ENCODE data around the gene ADCY2.

ADCY2 gene

GRCh38 chr5:7518947-7519560 is 123.1 kb downstream of the ADCY2 start:
- Histone ChIP-seq H3K4me3 (ENCODE audit: low read depth in 1 of 5, low read length in 5 of 5) (no peak overlapping the region), H3K4me1 (ENCODE audit: control insufficient read depth in 5 of 5, insufficient read depth in 5 of 5, low read length in 5 of 5) (no peaks in the 10 kb centered on the region), H3K27me3 (ENCODE audit: control insufficient read depth in 5 of 5, insufficient read depth in 4 of 5, low read length in 5 of 5) (no peaks in the 10 kb centered on the region), H3K27ac (ENCODE audit: low read depth, low read length) (no peak overlapping the region), H3K9me3 (ENCODE audit: control insufficient read depth in 5 of 5, low read length in 5 of 5) (no peaks in the 10 kb centered on the region), H3K36me3 (ENCODE audit: control insufficient read depth in 5 of 5, insufficient read depth in 5 of 5, low read length in 5 of 5) (no peaks in the 10 kb centered on the region), H3K9ac (ENCODE audit: low read length in 5 of 5) (no peak overlapping the region)

GRCh38 chr5:7519564-7519963 is 123.6 kb downstream of the ADCY2 start:
- no peaks in the 10 kb centered on the region for H3K9me3 ChIP-seq (ENCODE audit: control insufficient read depth in 5 of 5, low read length in 5 of 5)
- H3K4me1 ChIP-seq (ENCODE audit: control insufficient read depth in 5 of 5, insufficient read depth in 5 of 5, low read length in 5 of 5) = no peaks in the 10 kb centered on the region
- no peak overlapping the region for H3K9ac ChIP-seq (ENCODE audit: low read length in 5 of 5)
- no peaks in the 10 kb centered on the region for H3K27me3 ChIP-seq (ENCODE audit: control insufficient read depth in 5 of 5, insufficient read depth in 4 of 5, low read length in 5 of 5)
- no peak overlapping the region for H3K27ac ChIP-seq (ENCODE audit: low read depth, low read length)
- H3K36me3 ChIP-seq (ENCODE audit: control insufficient read depth in 5 of 5, insufficient read depth in 5 of 5, low read length in 5 of 5) = no peaks in the 10 kb centered on the region
- H3K4me3 ChIP-seq (ENCODE audit: low read depth in 1 of 5, low read length in 5 of 5) = no peak overlapping the region

- H3K9ac ChIP-seq (ENCODE audit: low read length in 5 of 5) = no peak overlapping the region
Observed at GRCh38 chr5:7529880-7530279, 133.9 kb downstream of the ADCY2 start.

DNA sequence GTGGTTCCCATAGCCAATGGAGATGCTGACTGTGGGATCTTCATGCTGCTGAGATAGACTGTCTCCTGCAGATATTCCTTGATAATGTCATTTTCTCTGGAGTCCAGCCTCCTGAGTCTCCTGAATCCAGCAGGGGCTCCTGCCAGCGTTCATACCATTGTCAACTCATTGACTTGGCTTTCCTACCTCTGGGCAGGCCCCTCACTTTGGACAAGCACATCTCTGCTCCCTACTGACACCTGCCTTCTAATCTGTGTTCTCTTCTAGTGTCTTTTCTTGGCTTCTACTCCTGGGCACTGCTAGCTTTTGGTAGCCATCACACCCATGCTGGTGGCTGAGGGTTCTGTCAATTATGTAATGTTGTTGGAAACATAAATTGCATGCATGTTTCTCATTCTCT is 138.0 kb downstream of the ADCY2 start:
- Histone ChIP-seq H3K36me3 (ENCODE audit: control insufficient read depth in 5 of 5, insufficient read depth in 5 of 5, low read length in 5 of 5) (no peaks in the 10 kb centered on the region), H3K27ac (ENCODE audit: low read depth, low read length) (no peak overlapping the region), H3K4me1 (ENCODE audit: control insufficient read depth in 5 of 5, insufficient read depth in 5 of 5, low read length in 5 of 5) (no peaks in the 10 kb centered on the region), H3K27me3 (ENCODE audit: control insufficient read depth in 5 of 5, insufficient read depth in 4 of 5, low read length in 5 of 5) (no peaks in the 10 kb centered on the region), H3K9ac (ENCODE audit: low read length in 5 of 5) (no peak overlapping the region), H3K9me3 (ENCODE audit: control insufficient read depth in 5 of 5, low read length in 5 of 5) (peaks cover 0 to 4% (median 0%) of the 10 kb centered on the region in 5 donors), H3K4me3 (ENCODE audit: low read depth in 1 of 5, low read length in 5 of 5) (no peak overlapping the region)

More at GRCh38 chr5:7529880-7530279, 133.9 kb downstream of the ADCY2 start:
- Histone ChIP-seq H3K4me3 (ENCODE audit: low read depth in 1 of 5, low read length in 5 of 5) (no peak overlapping the region), H3K9me3 (ENCODE audit: control insufficient read depth in 5 of 5, low read length in 5 of 5) (peaks cover 0 to 4% (median 0%) of the 10 kb centered on the region in 5 donors), H3K36me3 (ENCODE audit: control insufficient read depth in 5 of 5, insufficient read depth in 5 of 5, low read length in 5 of 5) (no peaks in the 10 kb centered on the region), H3K4me1 (ENCODE audit: control insufficient read depth in 5 of 5, insufficient read depth in 5 of 5, low read length in 5 of 5) (no peaks in the 10 kb centered on the region), H3K27me3 (ENCODE audit: control insufficient read depth in 5 of 5, insufficient read depth in 4 of 5, low read length in 5 of 5) (no peaks in the 10 kb centered on the region), H3K27ac (ENCODE audit: low read depth, low read length) (no peak overlapping the region)

GRCh38 chr5:7534505-7534904 is 138.6 kb downstream of the ADCY2 start:
- no peaks in the 10 kb centered on the region for H3K36me3 ChIP-seq (ENCODE audit: control insufficient read depth in 5 of 5, insufficient read depth in 5 of 5, low read length in 5 of 5)
- no peak overlapping the region for H3K9ac ChIP-seq (ENCODE audit: low read length in 5 of 5)
- no peaks in the 10 kb centered on the region for H3K27me3 ChIP-seq (ENCODE audit: control insufficient read depth in 5 of 5, insufficient read depth in 4 of 5, low read length in 5 of 5)
- H3K27ac ChIP-seq (ENCODE audit: low read depth, low read length) = no peak overlapping the region
- H3K4me1 ChIP-seq (ENCODE audit: control insufficient read depth in 5 of 5, insufficient read depth in 5 of 5, low read length in 5 of 5) = no peaks in the 10 kb centered on the region
- no peak overlapping the region for H3K4me3 ChIP-seq (ENCODE audit: low read depth in 1 of 5, low read length in 5 of 5)
- H3K9me3 ChIP-seq (ENCODE audit: control insufficient read depth in 5 of 5, low read length in 5 of 5) = peaks cover 0 to 4% (median 0%) of the 10 kb centered on the region in 5 donors

- Histone ChIP-seq H3K9me3 (ENCODE audit: control insufficient read depth in 5 of 5, low read length in 5 of 5) (no peaks in the 10 kb centered on the region), H3K36me3 (ENCODE audit: control insufficient read depth in 5 of 5, insufficient read depth in 5 of 5, low read length in 5 of 5) (no peaks in the 10 kb centered on the region), H3K4me1 (ENCODE audit: control insufficient read depth in 5 of 5, insufficient read depth in 5 of 5, low read length in 5 of 5) (no peaks in the 10 kb centered on the region), H3K27me3 (ENCODE audit: control insufficient read depth in 5 of 5, insufficient read depth in 4 of 5, low read length in 5 of 5) (no peaks in the 10 kb centered on the region), H3K4me3 (ENCODE audit: low read depth in 1 of 5, low read length in 5 of 5) (no peak overlapping the region), H3K27ac (ENCODE audit: low read depth, low read length) (no peak overlapping the region), H3K9ac (ENCODE audit: low read length in 5 of 5) (no peak overlapping the region)
Observed at GRCh38 chr5:7537573-7537972, 141.6 kb downstream of the ADCY2 start.

DNA sequence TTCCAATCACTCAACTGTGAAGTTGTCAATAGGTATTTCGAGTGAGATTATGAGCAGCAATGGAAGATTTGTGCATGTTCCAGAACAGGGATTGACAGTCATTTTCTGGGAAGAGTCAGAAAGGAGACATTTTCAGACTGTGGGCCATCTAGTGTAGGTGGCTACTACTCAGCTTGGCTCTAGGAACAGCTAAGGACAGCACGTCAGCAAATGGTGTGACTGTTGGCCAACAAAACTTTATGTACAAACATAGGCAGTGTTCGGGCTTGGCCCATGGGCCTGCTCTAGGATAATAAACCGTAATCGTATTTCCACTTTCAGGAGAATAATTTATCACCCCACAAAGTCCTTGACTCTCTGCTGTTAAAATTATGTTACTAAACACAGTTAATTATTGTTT is 143.6 kb downstream of the ADCY2 start:
- Histone ChIP-seq H3K27me3 (ENCODE audit: control insufficient read depth in 5 of 5, insufficient read depth in 4 of 5, low read length in 5 of 5) (no peaks in the 10 kb centered on the region), H3K27ac (ENCODE audit: low read depth, low read length) (no peak overlapping the region), H3K9ac (ENCODE audit: low read length in 5 of 5) (no peak overlapping the region), H3K9me3 (ENCODE audit: control insufficient read depth in 5 of 5, low read length in 5 of 5) (no peaks in the 10 kb centered on the region), H3K36me3 (ENCODE audit: control insufficient read depth in 5 of 5, insufficient read depth in 5 of 5, low read length in 5 of 5) (no peaks in the 10 kb centered on the region), H3K4me1 (ENCODE audit: control insufficient read depth in 5 of 5, insufficient read depth in 5 of 5, low read length in 5 of 5) (no peaks in the 10 kb centered on the region), H3K4me3 (ENCODE audit: low read depth in 1 of 5, low read length in 5 of 5) (no peak overlapping the region)

DNA sequence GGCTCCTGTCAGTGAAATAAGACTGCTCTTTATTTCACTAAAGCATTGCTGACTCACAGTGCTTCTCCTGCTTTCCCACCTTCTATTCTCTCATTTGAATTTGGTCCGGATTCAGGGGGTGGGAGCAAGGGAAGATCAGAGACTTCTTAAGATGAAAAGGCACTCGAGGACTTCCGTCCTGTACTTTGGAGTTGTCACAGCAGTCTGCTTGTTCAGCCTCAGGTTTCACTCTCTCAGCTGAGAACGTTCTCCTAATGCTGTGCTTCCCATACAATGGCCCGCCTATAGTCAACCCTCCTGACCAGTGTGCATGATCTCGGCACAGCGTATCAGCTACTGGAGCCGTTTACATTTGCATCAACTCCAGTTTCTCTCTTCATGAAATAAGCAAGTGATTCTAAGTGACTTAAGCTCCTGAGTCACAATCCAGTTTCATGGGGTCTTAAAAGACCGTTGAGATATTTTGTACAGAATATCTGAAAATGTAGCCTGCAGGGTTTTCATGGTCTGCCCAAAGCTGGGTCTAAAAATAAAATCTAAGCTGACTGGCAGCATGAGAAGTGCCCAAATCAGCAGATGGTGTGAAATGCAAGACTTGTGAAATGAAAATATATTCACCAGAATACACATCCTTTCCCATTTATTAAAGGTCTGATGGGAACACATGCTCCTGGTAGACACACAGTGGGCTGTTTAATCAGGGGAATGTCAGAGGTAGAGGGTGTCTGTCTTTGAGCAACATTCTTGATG is 145.0 kb downstream of the ADCY2 start:
- H3K9me3 ChIP-seq (ENCODE audit: control insufficient read depth in 5 of 5, low read length in 5 of 5) = no peaks in the 10 kb centered on the region
- no peak overlapping the region for H3K4me3 ChIP-seq (ENCODE audit: low read depth in 1 of 5, low read length in 5 of 5)
- H3K27ac ChIP-seq (ENCODE audit: low read depth, low read length) = no peak overlapping the region
- H3K9ac ChIP-seq (ENCODE audit: low read length in 5 of 5) = no peak overlapping the region
- H3K36me3 ChIP-seq (ENCODE audit: control insufficient read depth in 5 of 5, insufficient read depth in 5 of 5, low read length in 5 of 5) = no peaks in the 10 kb centered on the region
- no peaks in the 10 kb centered on the region for H3K4me1 ChIP-seq (ENCODE audit: control insufficient read depth in 5 of 5, insufficient read depth in 5 of 5, low read length in 5 of 5)
- H3K27me3 ChIP-seq (ENCODE audit: control insufficient read depth in 5 of 5, insufficient read depth in 4 of 5, low read length in 5 of 5) = no peaks in the 10 kb centered on the region

- H3K9ac ChIP-seq (ENCODE audit: low read length in 5 of 5) = no peak overlapping the region
- H3K9me3 ChIP-seq (ENCODE audit: control insufficient read depth in 5 of 5, low read length in 5 of 5) = no peaks in the 10 kb centered on the region
- H3K36me3 ChIP-seq (ENCODE audit: control insufficient read depth in 5 of 5, insufficient read depth in 5 of 5, low read length in 5 of 5) = no peaks in the 10 kb centered on the region
- H3K27ac ChIP-seq (ENCODE audit: low read depth, low read length) = no peak overlapping the region
- H3K4me3 ChIP-seq (ENCODE audit: low read depth in 1 of 5, low read length in 5 of 5) = no peak overlapping the region
- H3K4me1 ChIP-seq (ENCODE audit: control insufficient read depth in 5 of 5, insufficient read depth in 5 of 5, low read length in 5 of 5) = no peaks in the 10 kb centered on the region
- no peaks in the 10 kb centered on the region for H3K27me3 ChIP-seq (ENCODE audit: control insufficient read depth in 5 of 5, insufficient read depth in 4 of 5, low read length in 5 of 5)
Observed at GRCh38 chr5:7541898-7542297, 146.0 kb downstream of the ADCY2 start.

DNA sequence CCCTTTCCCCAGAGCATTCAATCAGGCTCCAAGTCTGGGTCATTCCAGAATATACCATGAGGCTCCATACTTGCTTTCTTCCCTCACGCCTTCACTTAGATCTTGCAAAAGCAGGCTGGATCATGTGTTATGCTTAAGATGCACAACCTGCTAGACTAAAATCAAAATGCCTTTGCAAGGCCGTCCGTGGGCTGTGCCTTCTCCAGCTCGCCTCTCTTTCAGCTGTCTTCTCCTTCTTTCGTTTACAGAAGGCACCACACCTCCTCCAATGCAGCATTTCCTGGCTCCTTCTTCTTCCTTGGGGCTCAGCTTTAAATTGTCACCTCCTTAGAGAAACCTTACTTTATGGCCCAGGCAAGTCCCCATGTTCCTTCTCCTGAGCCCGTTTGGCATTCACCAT is 150.6 kb downstream of the ADCY2 start:
- Histone ChIP-seq H3K27me3 (ENCODE audit: control insufficient read depth in 5 of 5, insufficient read depth in 4 of 5, low read length in 5 of 5) (no peaks in the 10 kb centered on the region), H3K4me1 (ENCODE audit: control insufficient read depth in 5 of 5, insufficient read depth in 5 of 5, low read length in 5 of 5) (no peaks in the 10 kb centered on the region), H3K9me3 (ENCODE audit: control insufficient read depth in 5 of 5, low read length in 5 of 5) (no peaks in the 10 kb centered on the region), H3K9ac (ENCODE audit: low read length in 5 of 5) (no peak overlapping the region), H3K27ac (ENCODE audit: low read depth, low read length) (no peak overlapping the region), H3K36me3 (ENCODE audit: control insufficient read depth in 5 of 5, insufficient read depth in 5 of 5, low read length in 5 of 5) (no peaks in the 10 kb centered on the region), H3K4me3 (ENCODE audit: low read depth in 1 of 5, low read length in 5 of 5) (no peak overlapping the region)

Data from subcutaneous abdominal adipose tissue (tissue), 5 donors.